HG02981 (cell line): Measurements from ENCODE around the gene CHFR.
"Not testable (repeated sequence)": the region's sequence is repeated elsewhere in the genome, so short reads cannot be mapped to it uniquely, and the experiment has no call there.

Experiments
- ATAC-seq: cut with Tn5 transposase; IDR thresholded peaks from one replicate; pipeline ENCODE4 v1.9.1; 2021; ENCODE audit warnings: mild to moderate bottlenecking, moderate library complexity; ENCODE audit not compliant: unreplicated experiment

Gene CHFR

GRCh38 chr12:132813443-132813842 lies 74.0 kb downstream of the CHFR start:
- no peak for ATAC-seq

- ATAC-seq, result no peak
Observed at GRCh38 chr12:132812631-132813305, 74.6 kb downstream of the CHFR start.

GRCh38 chr12:132809391-132809790 lies 78.0 kb downstream of the CHFR start:
- ATAC-seq, result not testable (repeated sequence)

- no peak for ATAC-seq
Observed at GRCh38 chr12:132807295-132808092, 79.9 kb downstream of the CHFR start.

GRCh38 chr12:132806857-132807256 lies 80.5 kb downstream of the CHFR start:
- ATAC-seq, result no peak

- no peak for ATAC-seq
Observed at GRCh38 chr12:132804426-132804861, 83.0 kb downstream of the CHFR start.

- no peak for ATAC-seq
Observed at GRCh38 chr12:132803888-132804287, 83.5 kb downstream of the CHFR start.

- no peak for ATAC-seq
Observed at GRCh38 chr12:132803125-132803524, 84.3 kb downstream of the CHFR start.

- ATAC-seq, result no peak
Observed at GRCh38 chr12:132801741-132802140, 85.7 kb downstream of the CHFR start.

GRCh38 chr12:132798836-132799235 lies 88.6 kb downstream of the CHFR start:
- ATAC-seq, result no peak

- ATAC-seq, result no peak
Observed at GRCh38 chr12:132797820-132798570, 89.4 kb downstream of the CHFR start.

- ATAC-seq, result no peak
Observed at GRCh38 chr12:132795847-132796246, 91.6 kb downstream of the CHFR start.

- not testable (repeated sequence) for ATAC-seq
Observed at GRCh38 chr12:132791940-132792339, 95.5 kb downstream of the CHFR start.

- no peak for ATAC-seq
Observed at GRCh38 chr12:132789099-132789471, 98.3 kb downstream of the CHFR start.

GRCh38 chr12:132788375-132789098 lies 98.9 kb downstream of the CHFR start:
- ATAC-seq, result no peak

GRCh38 chr12:132787877-132788276 lies 99.5 kb downstream of the CHFR start:
- ATAC-seq, result no peak

GRCh38 chr12:132786192-132786591 lies 101.2 kb downstream of the CHFR start:
- no peak for ATAC-seq

GRCh38 chr12:132784580-132784979 lies 102.8 kb downstream of the CHFR start:
- ATAC-seq, result no peak

- no peak for ATAC-seq
Observed at GRCh38 chr12:132783917-132784531, 103.4 kb downstream of the CHFR start.
